H1 (cell line): ENCODE results near the gene DGAT2. TPM values are rescaled to one million over a fixed set of nuclear protein-coding genes. Genes with fewer than 3 reads are reported as not detected.

Experiments used
- CTCF ChIA-PET: fragments of 300-600 bp; sonication (Branson Sonifier 250); formaldehyde crosslinking; loops from one replicate; lab custom pipeline; 2021; ENCODE audit not compliant: partially characterized antibody; lab: Charles Lee
- POLR2A ChIA-PET: fragments of 300-600 bp; sonication (Branson Sonifier 250); formaldehyde crosslinking; loops from one replicate; lab custom pipeline; 2021; ENCODE audit warnings: inconsistent platforms; ENCODE audit not compliant: partially characterized antibody; lab: Charles Lee
- DNase-seq, 2 experiments: peaks; one replicate each; pipeline versions ENCODE4 v3.0.0 to v3.0.0-alpha.2; 2010 to 2022; ENCODE audit warnings: low spot score in 2 of 2, low read depth in 1 of 2, mixed read lengths in 1 of 2
- FAIRE-seq: peaks from 2 replicates; lab custom pipeline; 2011; peaks lifted over from hg19 to GRCh38; lab: Jason Lieb, UNC
- H2AFZ ChIP-seq: 2 replicates; pipeline ENCODE4 v1.8.1; 2012; ENCODE audit warnings: low read length, inconsistent platforms
- H2AK5ac ChIP-seq: 2 replicates; pipeline ENCODE4 v1.6.1; 2013; ENCODE audit warnings: low read depth, low read length
- H2BK120ac ChIP-seq: replicated peaks from 2 replicates; pipeline ENCODE3; 2013; ENCODE audit warnings: low read depth, low read length, inconsistent platforms
- H2BK12ac ChIP-seq: 2 replicates; pipeline ENCODE4 v1.6.1; 2013; ENCODE audit warnings: low read depth, low read length
- H2BK15ac ChIP-seq: 2 replicates; pipeline ENCODE4 v1.6.1; 2013; ENCODE audit warnings: low read length
- H2BK20ac ChIP-seq: 2 replicates; pipeline ENCODE4 v1.6.1; 2013; ENCODE audit warnings: low read length
- H2BK5ac ChIP-seq: 2 replicates; pipeline ENCODE4 v1.6.1; 2013; ENCODE audit warnings: low read depth, low read length
- H3K14ac ChIP-seq: 2 replicates; pipeline ENCODE4 v1.6.1; 2013; ENCODE audit warnings: inconsistent platforms; ENCODE audit not compliant: insufficient read length
- H3K18ac ChIP-seq: 2 replicates; pipeline ENCODE4 v1.6.1; 2013; ENCODE audit warnings: low read length; ENCODE audit errors: extremely low read depth
- H3K23ac ChIP-seq: 2 replicates; pipeline ENCODE4 v1.6.1; 2013; ENCODE audit warnings: inconsistent platforms; ENCODE audit not compliant: insufficient read length
- H3K23me2 ChIP-seq: 2 replicates; pipeline ENCODE4 v1.6.1; 2013; ENCODE audit warnings: low read depth, low read length
- H3K27ac ChIP-seq: 2 replicates; pipeline ENCODE4 v1.6.1; 2011; ENCODE audit warnings: low read depth, low read length, inconsistent platforms
- H3K27me3 ChIP-seq, 4 experiments: replicated peaks in 1 of 4; 1 replicate in 1 of 4; 2 replicates in 3 of 4; pipeline versions ENCODE4 v1.6.1 to v1.8.1; 2011 to 2013; ENCODE audit warnings: low read length in 3 of 4, mild to moderate bottlenecking in 3 of 4, inconsistent platforms in 2 of 4, mixed read lengths in 2 of 4, moderate library complexity in 1 of 4; ENCODE audit not compliant: control insufficient read depth in 3 of 4, insufficient read depth in 3 of 4; ENCODE audit errors: extremely low read depth in 1 of 4
- H3K36me3 ChIP-seq, 4 experiments: 2 replicates each; pipeline versions ENCODE4 v1.6.1 to v1.8.1; 2011 to 2013; ENCODE audit warnings: mild to moderate bottlenecking in 4 of 4, low read length in 3 of 4, moderate library complexity in 2 of 4, control low read depth in 1 of 4, inconsistent platforms in 1 of 4; ENCODE audit not compliant: insufficient read depth in 4 of 4, control insufficient read depth in 2 of 4
- H3K4ac ChIP-seq: replicated peaks from 2 replicates; pipeline ENCODE3; 2013; ENCODE audit warnings: low read length, low read depth, mixed read lengths, inconsistent platforms; ENCODE audit not compliant: insufficient read length
- H3K4me1 ChIP-seq, 4 experiments: replicated peaks in 1 of 4; 1 replicate in 1 of 4; 2 replicates in 3 of 4; pipeline versions ENCODE4 v1.6.1 to v1.8.1; 2011 to 2013; ENCODE audit warnings: low read length in 3 of 4, inconsistent platforms in 2 of 4, mixed read lengths in 1 of 4; ENCODE audit not compliant: insufficient read depth in 4 of 4, control insufficient read depth in 3 of 4
- H3K4me2 ChIP-seq, 2 experiments: 2 replicates each; pipeline versions ENCODE4 v1.6.1 to v1.8.1; 2011 to 2013; ENCODE audit warnings: low read depth in 2 of 2, low read length in 2 of 2, control low read depth in 1 of 2, inconsistent platforms in 1 of 2, mild to moderate bottlenecking in 1 of 2; ENCODE audit not compliant: insufficient read depth in 1 of 2
- H3K4me3 ChIP-seq, 4 experiments: fragments of 200-600, 300-600 bp in 1 of 4; sonication (generic), shearing (Covaris generic), sonication (Bioruptor Twin) in 1 of 4; 2 replicates each; pipeline versions ENCODE4 v1.5.1 to v1.8.1; 2011 to 2016; ENCODE audit warnings: low read length in 4 of 4, low read depth in 3 of 4, control low read depth in 2 of 4, inconsistent platforms in 2 of 4, mild to moderate bottlenecking in 2 of 4, mixed read lengths in 1 of 4, moderate library complexity in 1 of 4; ENCODE audit not compliant: insufficient read depth in 2 of 4; ENCODE audit errors: extremely low read depth in 1 of 4
- H3K56ac ChIP-seq: replicated peaks from 2 replicates; pipeline ENCODE3; 2013; ENCODE audit warnings: low read depth, mild to moderate bottlenecking, mixed read lengths, low read length, inconsistent platforms; ENCODE audit not compliant: insufficient read length
- H3K79me1 ChIP-seq: 2 replicates; pipeline ENCODE4 v1.6.1; 2013; ENCODE audit warnings: low read depth, low read length, control low read depth
- H3K79me2 ChIP-seq, 2 experiments: 2 replicates each; pipeline versions ENCODE4 v1.6.1 to v1.8.1; 2012 to 2013; ENCODE audit warnings: low read length in 2 of 2, mild to moderate bottlenecking in 2 of 2, inconsistent platforms in 1 of 2; ENCODE audit not compliant: insufficient read depth in 2 of 2, control insufficient read depth in 1 of 2
- H3K9ac ChIP-seq, 4 experiments: replicated peaks in 1 of 4; 1 replicate in 1 of 4; 2 replicates in 3 of 4; pipeline versions ENCODE4 v1.6.1 to v1.8.1; 2011 to 2013; ENCODE audit warnings: low read depth in 3 of 4, low read length in 3 of 4, control low read depth in 2 of 4, mild to moderate bottlenecking in 2 of 4, moderate library complexity in 2 of 4, inconsistent platforms in 1 of 4; ENCODE audit errors: extremely low read depth in 1 of 4
- H3K9me3 ChIP-seq, 2 experiments: 2 replicates each; pipeline versions ENCODE4 v1.6.1 to v1.8.1; 2012 to 2013; ENCODE audit warnings: mild to moderate bottlenecking in 2 of 2, moderate library complexity in 2 of 2, control low read depth in 1 of 2, inconsistent platforms in 1 of 2, low read depth in 1 of 2, low read length in 1 of 2, mixed read lengths in 1 of 2; ENCODE audit not compliant: insufficient read depth in 2 of 2
- H4K20me1 ChIP-seq, 2 experiments: replicated peaks in 1 of 2; 2 replicates each; pipeline versions ENCODE3 to v1.8.1; 2011 to 2013; ENCODE audit warnings: inconsistent platforms in 2 of 2, low read length in 2 of 2, mild to moderate bottlenecking in 1 of 2; ENCODE audit not compliant: insufficient read depth in 2 of 2, control insufficient read depth in 1 of 2
- H4K5ac ChIP-seq: 2 replicates; pipeline ENCODE4 v1.6.1; 2013; ENCODE audit warnings: low read length, low read depth, mixed read lengths, inconsistent platforms; ENCODE audit not compliant: insufficient read length
- H4K8ac ChIP-seq: 2 replicates; pipeline ENCODE4 v1.8.0; 2013; ENCODE audit warnings: mild to moderate bottlenecking, moderate library complexity, low read length, inconsistent platforms; ENCODE audit not compliant: insufficient read depth; ENCODE audit errors: extremely low read depth
- H4K91ac ChIP-seq: replicated peaks from 2 replicates; pipeline ENCODE3; 2013; ENCODE audit warnings: low read length, mixed read lengths, inconsistent platforms; ENCODE audit not compliant: insufficient read length
- EGR1 ChIP-seq: IDR thresholded peaks from 2 replicates; pipeline ENCODE4 v1.6.1; 2011; ENCODE audit warnings: low read depth, low read length, borderline replicate concordance
- JUN ChIP-seq: IDR thresholded peaks from 2 replicates; pipeline ENCODE4 v1.6.1; 2011; ENCODE audit warnings: low read depth, mild to moderate bottlenecking, improper control_type of control experiment, low read length
- WGBS, 2 experiments: shearing (Covaris generic) in 1 of 2; methylation state at CpG; one replicate each; pipeline versions ENCODE4 v1.1.6 to v1.1.7; 2013 to 2015; ENCODE audit warnings: low lambda C conversion rate in 2 of 2, mixed read lengths in 2 of 2, inconsistent platforms in 1 of 2, low coverage in 1 of 2, missing lambda C conversion rate in 1 of 2; ENCODE audit not compliant: insufficient replicate concordance in 2 of 2, insufficient coverage in 1 of 2, insufficient read length in 1 of 2; ENCODE audit errors: extremely low coverage in 1 of 2, missing lambda C conversion rate in 1 of 2; 5-methylcytosine and 5-hydroxymethylcytosine counted together
- polyA plus RNA-seq, 7 experiments: library from polyadenylated mRNA; depleted of rRNA in 3 of 7; stranded (reverse) in 5 of 7; unstranded in 2 of 7; fragments of >200 nt in 5 of 7; fragments of 200-250 nt in 2 of 7; gene quantifications; 1 replicate in 5 of 7; 2 replicates in 1 of 7; 4 replicates in 1 of 7; pipeline versions ENCODE4 v1.2.1 to v1.2.3, GENCODE V29; 2011 to 2013; ENCODE audit warnings: missing spikeins in 2 of 7, mixed read lengths in 2 of 7
- total RNA-seq: library from RNA; stranded (reverse); fragmentation: NEBNext Ultra II Directional; extraction: Animal tissue kit (Norgen Biotek cat#: 25700); gene quantifications from 2 replicates; pipeline ENCODE4 v1.2.1, GENCODE V29; 2021

The DGAT2 gene
- total and polyA plus RNA-seq, 2 of the 8 experiments (the other 6 are each of a cell fraction or from before 2014, with no cell fraction given): 3.2 to 5.9 TPM

- Histone ChIP-seq H3K4me3 (no peak overlapping the region), H2BK20ac (no peak overlapping the region), H2BK15ac (no peak overlapping the region), H3K36me3 (no peaks in the 10 kb centered on the region), H4K8ac (no peak overlapping the region), H4K91ac (no peak overlapping the region), H2BK5ac (no peak overlapping the region), H2AFZ (no peak overlapping the region), H3K4me1 (peaks cover 0 to 6% (median 3%) of the 10 kb centered on the region in 4 experiments; a peak in 6 of 7 replicates), H3K79me1 (no peaks in the 10 kb centered on the region; the same call in 1 of the 2 replicates), H3K79me2 (peaks cover 0 to 47% of the 10 kb centered on the region in 2 experiments; a peak in 3 of 4 replicates), H3K23ac (no peak overlapping the region), H4K5ac (no peak overlapping the region), H3K23me2 (peaks cover 8% of the 10 kb centered on the region; the same call in 1 of the 2 replicates), H3K27ac (no peak overlapping the region), H3K9me3 (no peaks in the 10 kb centered on the region), H4K20me1 (no peaks in the 10 kb centered on the region), H2BK12ac (no peak overlapping the region), H3K4ac (no peak overlapping the region), H3K18ac (no peak overlapping the region), H3K4me2 (no peak overlapping the region), H3K27me3 (no peaks in the 10 kb centered on the region), H2AK5ac (no peak overlapping the region), H2BK120ac (no peak overlapping the region), H3K14ac (no peak overlapping the region), H3K56ac (no peak overlapping the region), H3K9ac (no peak overlapping the region)
- ChIA-PET CTCF (interaction anchor here (1.5 to 1.8 kb wide), 2 partner anchors 9 to 47 kb away, joined by 4 read pairs; no protein-coding TSS in a partner anchor), POLR2A (no interaction called here)
- 93% methylated on average over 5 of the region's 5 CpGs; no CpG with 5 or more reads in 1 of the 2 experiments for WGBS, 2 experiments
- FAIRE-seq (no peak), DNase-seq (no peak)
- TF ChIP-seq JUN (no peak), EGR1 (no peak)
These were observed 52.6 kb downstream of the DGAT2 start for GRCh38 chr11:75821202-75821601.
